Measurements from ENCODE around the gene ADAMTS17.

The ADAMTS17 gene

GRCh38 chr15:99963096-99963825, 378.5 kb downstream of the ADAMTS17 start:
- DNase-seq (ENCODE audit: low read depth): no peak
- no peak overlapping the region for H3K4me3 ChIP-seq (ENCODE audit: low read depth, low read length)

- DNase-seq (ENCODE audit: low read depth): no peak
- H3K4me3 ChIP-seq (ENCODE audit: low read depth, low read length): no peak overlapping the region
Measured at GRCh38 chr15:99962006-99962561, 379.7 kb downstream of the ADAMTS17 start.

DNA sequence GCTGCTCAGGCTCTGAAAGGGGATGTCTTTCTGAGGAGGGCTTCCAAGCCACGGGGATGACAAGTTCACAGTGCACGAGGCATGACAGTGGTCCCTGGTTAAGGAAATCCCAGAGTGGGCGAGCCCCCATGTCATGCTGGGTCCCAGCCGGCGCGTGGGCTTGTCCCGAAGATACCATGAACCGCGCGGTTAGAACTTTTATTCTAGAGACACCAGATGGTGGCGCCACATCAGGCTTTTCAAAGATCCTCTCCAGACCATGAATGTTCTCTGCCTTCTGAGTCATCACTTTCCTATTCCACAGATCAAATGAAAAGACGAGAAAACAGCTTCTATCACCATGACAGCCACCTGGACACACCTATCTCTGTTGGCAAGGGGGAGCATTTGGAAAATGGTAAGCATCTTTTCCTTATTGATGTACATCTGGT, 380.7 kb downstream of the ADAMTS17 start:
- no peak for DNase-seq (ENCODE audit: low read depth)

GRCh38 chr15:99959326-99959725, 382.4 kb downstream of the ADAMTS17 start:
- H3K4me3 ChIP-seq (ENCODE audit: low read depth, low read length): no peak overlapping the region
- DNase-seq (ENCODE audit: low read depth): no peak

More for the DNA sequence above, 380.7 kb downstream of the ADAMTS17 start:
- no peak overlapping the region for H3K4me3 ChIP-seq (ENCODE audit: low read depth, low read length)

- no peak overlapping the region for H3K4me3 ChIP-seq (ENCODE audit: low read depth, low read length)
- no peak for DNase-seq (ENCODE audit: low read depth)
Measured at GRCh38 chr15:99958426-99959097, 383.2 kb downstream of the ADAMTS17 start.

- DNase-seq (ENCODE audit: low read depth): no peak
- no peak overlapping the region for H3K4me3 ChIP-seq (ENCODE audit: low read depth, low read length)
Measured at GRCh38 chr15:99957642-99958013, 384.1 kb downstream of the ADAMTS17 start.

- DNase-seq (ENCODE audit: low read depth): no peak
- H3K4me3 ChIP-seq (ENCODE audit: low read depth, low read length): no peak overlapping the region
Measured at GRCh38 chr15:99956820-99957641, 384.7 kb downstream of the ADAMTS17 start.

- H3K4me3 ChIP-seq (ENCODE audit: low read depth, low read length): no peak overlapping the region
- DNase-seq (ENCODE audit: low read depth): no peak
Measured at GRCh38 chr15:99956022-99956775, 385.6 kb downstream of the ADAMTS17 start.

- DNase-seq (ENCODE audit: low read depth): no peak
- no peak overlapping the region for H3K4me3 ChIP-seq (ENCODE audit: low read depth, low read length)
Measured at GRCh38 chr15:99955532-99955931, 386.2 kb downstream of the ADAMTS17 start.

GRCh38 chr15:99955181-99955525, 386.6 kb downstream of the ADAMTS17 start:
- DNase-seq (ENCODE audit: low read depth): no peak

DNA sequence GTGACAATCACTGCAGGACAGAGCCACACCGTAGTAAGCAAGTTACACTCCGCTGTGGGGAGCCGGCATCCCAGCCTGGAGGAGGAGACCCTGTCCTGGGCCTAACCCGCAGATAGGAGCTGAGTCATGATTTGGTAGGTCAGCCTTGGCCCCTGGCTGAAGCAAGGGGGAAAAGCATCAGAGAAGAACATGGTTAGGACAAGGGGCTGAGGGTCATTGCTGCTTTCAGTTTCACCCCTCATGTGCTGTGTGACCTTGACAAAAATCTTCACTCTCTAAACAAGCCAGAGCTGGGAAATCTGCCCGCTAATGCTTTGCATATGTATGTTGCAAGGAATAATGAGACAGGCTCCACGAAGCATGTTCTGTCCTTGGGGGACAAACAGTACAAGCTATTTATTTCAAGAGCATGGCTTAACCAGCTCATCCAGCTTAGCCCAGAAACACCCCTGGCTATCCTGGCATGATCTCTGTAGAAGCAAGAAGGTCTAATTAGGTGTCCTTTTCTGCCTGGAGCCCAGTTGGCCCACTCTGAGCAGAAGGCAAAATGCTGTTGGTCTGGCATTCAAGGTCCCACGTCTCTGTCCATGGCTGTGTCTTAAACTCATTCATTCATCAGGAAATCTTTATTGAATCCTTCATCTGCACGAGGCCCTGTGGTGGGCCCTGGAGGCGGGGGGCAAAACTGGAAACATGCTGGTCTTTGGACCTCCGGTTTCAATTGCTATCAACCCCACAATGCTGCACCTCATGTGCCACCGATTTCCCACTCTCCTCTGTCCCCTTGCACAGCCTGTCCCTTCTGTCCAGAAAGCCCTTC, 387.2 kb downstream of the ADAMTS17 start:
- H3K4me3 ChIP-seq (ENCODE audit: low read depth, low read length): no peak overlapping the region
- no peak for DNase-seq (ENCODE audit: low read depth)

More at GRCh38 chr15:99955181-99955525, 386.6 kb downstream of the ADAMTS17 start:
- no peak overlapping the region for H3K4me3 ChIP-seq (ENCODE audit: low read depth, low read length)

- DNase-seq (ENCODE audit: low read depth): no peak
- H3K4me3 ChIP-seq (ENCODE audit: low read depth, low read length): no peak overlapping the region
Measured at GRCh38 chr15:99953886-99954285, 387.9 kb downstream of the ADAMTS17 start.

GRCh38 chr15:99951511-99951910, 390.3 kb downstream of the ADAMTS17 start:
- DNase-seq (ENCODE audit: low read depth): peak; percentile 49
- H3K4me3 ChIP-seq (ENCODE audit: low read depth, low read length): no peak overlapping the region

DNA sequence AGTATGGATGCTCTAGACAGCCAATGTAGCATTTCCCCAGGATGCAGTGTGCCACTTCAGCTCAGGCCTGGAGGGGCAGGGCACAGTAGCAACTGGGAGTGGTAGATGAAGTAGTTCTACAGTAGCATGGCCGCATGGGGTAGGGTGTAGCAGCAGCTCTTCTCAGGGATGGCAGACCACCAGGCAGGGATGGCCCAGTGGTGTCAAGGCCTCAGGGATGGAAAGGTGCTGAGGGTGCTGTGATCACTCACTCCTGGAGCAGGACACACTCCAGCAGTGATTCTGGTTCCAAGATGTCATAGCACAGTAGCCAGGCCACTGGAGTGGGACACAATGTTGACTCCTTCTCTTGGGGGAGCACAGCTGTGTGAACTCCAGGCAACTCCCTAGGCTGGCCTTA, 397.6 kb downstream of the ADAMTS17 start:
- H3K4me3 ChIP-seq (ENCODE audit: low read depth, low read length): no peak overlapping the region
- DNase-seq (ENCODE audit: low read depth): no peak

GRCh38 chr15:99943466-99943865, 398.3 kb downstream of the ADAMTS17 start:
- no peak for DNase-seq (ENCODE audit: low read depth)
- H3K4me3 ChIP-seq (ENCODE audit: low read depth, low read length): no peak overlapping the region

- DNase-seq (ENCODE audit: low read depth): no peak
Measured at GRCh38 chr15:99932676-99933402, 408.9 kb downstream of the ADAMTS17 start.

GRCh38 chr15:99931703-99932603, 409.8 kb downstream of the ADAMTS17 start:
- H3K4me3 ChIP-seq (ENCODE audit: low read depth, low read length): no peak overlapping the region
- no peak for DNase-seq (ENCODE audit: low read depth)

More at GRCh38 chr15:99932676-99933402, 408.9 kb downstream of the ADAMTS17 start:
- no peak overlapping the region for H3K4me3 ChIP-seq (ENCODE audit: low read depth, low read length)

All from skeletal muscle cell (primary cell).